ENCODE results near the gene BCL2.

BCL2 gene

GRCh38 chr18:63284827-63285733 lies 34.5 kb downstream of the BCL2 start:
- DNase-seq (ENCODE audit: low spot score): no peak

DNA sequence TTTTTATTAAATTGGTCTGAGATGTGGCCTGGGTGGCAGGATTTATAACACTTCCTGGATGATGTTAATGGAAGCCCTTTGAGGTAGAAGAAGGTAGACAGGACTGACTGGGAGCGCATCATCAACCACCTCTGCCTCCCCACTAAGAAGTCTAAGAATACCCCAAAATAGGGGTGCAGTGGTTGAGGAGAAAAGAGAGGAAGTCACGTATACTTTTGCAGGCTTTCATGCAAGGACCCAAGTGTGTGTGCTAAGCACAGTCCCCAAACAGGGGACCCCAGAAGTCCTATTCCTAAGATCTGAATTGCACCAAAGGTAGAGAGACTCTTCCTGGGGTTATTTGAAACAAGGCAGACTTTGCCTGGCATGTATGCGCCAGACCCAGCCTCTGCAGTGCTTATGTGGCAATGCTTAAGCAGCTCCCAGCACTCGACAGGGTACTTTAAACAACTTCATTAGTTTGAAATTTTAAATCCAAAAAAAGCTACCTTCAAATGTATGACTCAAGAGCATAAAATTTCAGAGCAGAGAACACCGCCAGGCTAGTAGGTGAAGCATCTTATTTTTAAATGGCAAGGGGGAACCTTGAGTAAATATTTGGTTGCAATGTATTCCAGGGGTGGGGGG lies 35.3 kb downstream of the BCL2 start:
- no peak for DNase-seq (ENCODE audit: low spot score)

GRCh38 chr18:63283305-63284094 lies 36.1 kb downstream of the BCL2 start:
- no peak for DNase-seq (ENCODE audit: low spot score)

DNA sequence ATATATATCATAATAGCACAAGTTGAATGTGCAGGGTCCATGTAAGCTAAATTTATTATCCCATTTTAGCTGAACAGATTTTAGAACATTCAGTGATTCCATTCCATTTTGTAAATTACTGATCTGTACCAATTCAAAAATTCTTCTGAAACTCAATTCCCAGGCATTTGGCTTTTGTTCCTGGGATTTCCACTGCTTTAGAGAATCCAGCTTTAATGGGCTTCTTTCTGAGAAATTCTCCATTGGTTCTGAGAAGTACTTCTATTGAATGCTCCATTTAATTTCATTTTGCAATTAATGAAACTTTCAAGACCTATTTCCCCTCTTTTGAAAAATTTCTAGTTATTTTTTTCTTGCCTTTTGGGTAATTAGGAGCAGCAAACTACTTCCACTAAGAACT lies 36.8 kb downstream of the BCL2 start:
- DNase-seq (ENCODE audit: low spot score): no peak

- no peak for DNase-seq (ENCODE audit: low spot score)
Observed at GRCh38 chr18:63273222-63273927, 46.2 kb downstream of the BCL2 start.

DNA sequence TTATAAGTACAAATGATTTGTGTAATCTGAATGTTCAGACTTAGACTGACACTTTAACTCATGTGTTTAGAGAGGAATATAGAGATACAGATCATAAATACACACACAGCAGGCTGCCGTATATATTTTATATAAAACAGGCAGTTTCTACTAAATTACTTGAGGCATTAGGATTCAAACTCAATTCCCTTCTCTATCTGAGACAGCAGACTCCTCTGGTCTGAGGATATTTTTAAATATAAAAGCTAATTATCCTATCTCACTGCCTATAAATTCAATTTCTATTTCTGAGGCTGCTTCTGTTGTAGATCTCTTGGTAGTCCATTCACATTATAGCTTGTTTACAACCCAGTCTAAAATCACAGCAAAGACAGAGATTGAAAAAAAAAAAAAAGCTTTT lies 46.9 kb downstream of the BCL2 start:
- no peak for DNase-seq (ENCODE audit: low spot score)

GRCh38 chr18:63271881-63272299 lies 47.7 kb downstream of the BCL2 start:
- no peak for DNase-seq (ENCODE audit: low spot score)

GRCh38 chr18:63271148-63271547 lies 48.4 kb downstream of the BCL2 start:
- no peak for DNase-seq (ENCODE audit: low spot score)

- no peak for DNase-seq (ENCODE audit: low spot score)
Observed at GRCh38 chr18:63267975-63268721, 51.4 kb downstream of the BCL2 start.

DNA sequence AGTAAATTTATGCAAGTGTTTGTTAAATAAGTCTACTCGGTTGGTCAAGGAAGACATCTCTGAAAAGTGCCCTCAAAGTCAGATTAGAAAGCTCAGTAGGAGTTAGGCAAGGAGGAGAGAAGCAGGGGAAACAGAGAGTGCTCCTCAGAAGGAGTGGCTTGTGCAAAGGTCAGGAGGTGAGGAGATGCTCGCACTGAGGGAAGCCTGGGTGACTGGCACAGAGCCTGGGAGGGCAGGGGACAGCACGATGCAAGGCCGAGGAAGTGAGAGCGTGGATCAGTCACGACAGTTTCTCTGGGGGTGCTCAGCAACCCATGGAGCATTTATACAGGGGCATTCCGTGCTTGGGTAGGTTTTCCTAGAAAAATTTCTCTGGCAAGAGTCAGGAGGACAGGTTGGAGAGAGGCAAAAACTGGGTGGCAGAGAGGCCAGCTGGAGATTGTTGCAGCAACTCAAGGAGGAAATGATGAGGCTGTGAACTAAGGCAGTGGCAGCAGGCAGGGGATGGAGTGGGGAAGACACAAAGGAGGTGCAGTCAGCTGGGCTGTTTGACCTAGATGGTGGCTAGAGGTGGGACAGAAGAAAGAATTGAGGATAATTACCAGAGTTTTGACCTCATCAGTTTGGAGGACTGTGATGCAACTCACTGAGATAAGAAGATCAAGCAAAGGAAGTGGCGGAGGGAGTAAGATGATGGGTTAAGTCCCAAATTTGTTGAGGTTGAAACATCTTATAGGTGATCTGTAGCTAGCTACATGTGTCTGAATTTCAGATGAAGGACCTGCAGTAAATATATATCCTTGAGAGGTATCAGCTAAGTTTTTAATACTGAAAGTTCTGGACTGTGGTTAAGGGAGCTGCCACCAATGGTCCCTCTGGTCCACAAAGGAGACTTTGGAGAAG lies 52.4 kb downstream of the BCL2 start:
- DNase-seq (ENCODE audit: low spot score): no peak

DNA sequence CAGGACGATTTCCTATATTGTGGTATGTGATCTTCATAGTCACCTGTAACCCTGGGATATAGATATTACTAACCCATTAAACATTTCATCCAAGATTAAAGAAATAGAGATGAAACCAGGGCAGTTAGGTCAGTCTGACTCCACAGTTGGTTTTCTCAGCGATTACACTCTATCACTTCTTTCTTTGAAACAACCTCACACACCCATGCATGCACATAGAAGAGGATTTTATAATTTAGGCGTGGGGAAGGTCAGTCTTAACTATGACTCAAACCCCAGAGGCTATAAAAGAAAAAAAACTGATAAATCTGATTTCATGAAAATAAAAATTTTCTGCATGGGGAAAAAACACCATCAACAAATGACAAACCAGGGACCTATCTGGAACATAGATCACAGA lies 54.2 kb downstream of the BCL2 start:
- DNase-seq (ENCODE audit: low spot score): no peak

GRCh38 chr18:63264871-63265270 lies 54.7 kb downstream of the BCL2 start:
- no peak for DNase-seq (ENCODE audit: low spot score)

- DNase-seq (ENCODE audit: low spot score): no peak
Observed at GRCh38 chr18:63263444-63263843, 56.1 kb downstream of the BCL2 start.

DNA sequence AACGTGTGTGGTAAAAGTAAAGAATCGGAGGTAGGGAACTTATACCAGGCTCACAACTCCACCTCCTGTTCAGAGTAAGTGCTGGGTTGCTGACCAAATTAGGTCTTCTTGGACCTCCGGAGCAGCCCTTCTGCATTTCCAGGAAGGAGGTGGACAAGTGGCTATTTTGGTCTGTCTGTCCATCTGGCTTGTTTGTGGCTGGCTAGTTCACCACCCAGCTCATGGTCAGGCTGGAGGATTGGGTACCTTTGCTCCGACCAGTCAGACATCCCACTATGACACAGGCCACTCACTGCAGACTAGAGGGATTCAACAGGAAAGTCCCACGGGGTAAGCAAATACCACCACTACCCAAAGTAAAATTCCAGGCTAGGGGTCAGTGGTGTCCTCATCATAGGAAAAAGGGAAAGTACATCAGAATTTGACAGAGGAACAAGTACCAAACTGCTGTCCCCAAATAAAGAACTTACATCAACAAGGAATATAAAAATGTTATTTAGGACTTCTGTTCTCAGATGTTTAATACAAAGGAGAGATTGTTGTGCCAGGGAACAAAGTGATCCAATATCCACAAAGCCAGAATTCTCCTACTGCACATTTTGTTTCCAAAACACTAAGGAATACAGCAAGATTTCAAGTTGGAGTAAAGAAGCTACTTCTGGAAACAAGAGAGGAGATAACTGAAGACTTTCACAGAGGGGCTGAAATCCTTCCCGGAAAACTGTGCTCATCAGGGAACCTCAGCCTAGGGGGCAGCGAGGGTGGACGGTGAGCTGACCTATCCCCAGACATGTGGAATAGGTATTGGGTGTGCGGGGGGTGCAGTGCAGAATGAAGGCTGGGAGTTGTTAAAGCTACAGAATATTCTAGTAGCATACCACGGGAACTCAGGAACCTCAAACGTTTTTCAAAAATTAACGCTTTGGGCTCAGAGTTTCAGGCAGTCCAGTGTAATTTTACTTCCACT lies 56.9 kb downstream of the BCL2 start:
- peak; percentile 43 for DNase-seq (ENCODE audit: low spot score)

- no peak for DNase-seq (ENCODE audit: low spot score)
Observed at GRCh38 chr18:63261029-63261428, 58.5 kb downstream of the BCL2 start.

DNA sequence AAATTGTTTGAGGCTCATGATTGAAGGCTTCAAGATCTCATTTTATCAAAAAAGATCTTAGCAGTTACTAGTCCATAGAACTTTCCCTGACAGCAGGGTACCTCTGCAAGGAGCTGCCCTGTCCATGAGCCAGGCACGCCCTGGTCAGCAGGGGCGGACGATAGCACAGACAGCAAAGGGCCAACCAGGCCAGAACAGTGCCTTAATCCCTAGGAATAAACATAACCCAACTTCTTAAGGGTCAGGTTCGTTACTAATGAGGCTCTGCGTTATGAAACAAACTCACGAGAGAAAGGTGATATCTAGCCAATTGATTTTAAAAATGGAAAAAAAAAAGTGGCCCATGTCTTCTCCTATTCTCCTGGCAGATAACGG lies 59.2 kb downstream of the BCL2 start:
- DNase-seq (ENCODE audit: low spot score): no peak

- no peak for DNase-seq (ENCODE audit: low spot score)
Observed at GRCh38 chr18:63259567-63260379, 59.8 kb downstream of the BCL2 start.

Data from putamen (tissue), 1 donor.